ENCODE measurements around the gene FNDC3B. TPM values are rescaled to one million over a fixed set of nuclear protein-coding genes. Genes with fewer than 3 reads are reported as not detected.

Gene FNDC3B
- total and polyA plus RNA-seq, 12 donors = 9.7 to 118 (median 85.0) TPM

DNA sequence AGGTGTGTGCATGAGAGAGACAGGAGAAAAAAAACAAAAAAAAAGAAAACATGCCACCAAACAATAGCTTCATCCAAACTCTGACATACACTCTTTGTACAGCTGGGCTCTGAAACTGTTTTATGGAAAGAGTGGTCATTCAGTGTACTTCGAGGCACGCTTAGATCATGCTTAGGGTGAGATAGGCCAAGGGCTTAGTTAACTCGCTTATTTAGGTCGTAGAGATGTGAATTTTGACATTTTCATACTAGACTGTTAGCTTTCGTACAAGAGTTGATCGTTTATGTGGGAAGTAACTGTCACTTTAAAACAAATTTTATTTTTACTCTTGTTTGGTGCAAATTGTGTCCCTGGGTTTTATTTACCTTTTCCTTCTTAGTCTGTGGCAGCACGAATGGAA, 242.5 kb downstream of the FNDC3B start:
- DNase-seq (no peak), ATAC-seq (no peak)
- TF ChIP-seq, protein P1, sequence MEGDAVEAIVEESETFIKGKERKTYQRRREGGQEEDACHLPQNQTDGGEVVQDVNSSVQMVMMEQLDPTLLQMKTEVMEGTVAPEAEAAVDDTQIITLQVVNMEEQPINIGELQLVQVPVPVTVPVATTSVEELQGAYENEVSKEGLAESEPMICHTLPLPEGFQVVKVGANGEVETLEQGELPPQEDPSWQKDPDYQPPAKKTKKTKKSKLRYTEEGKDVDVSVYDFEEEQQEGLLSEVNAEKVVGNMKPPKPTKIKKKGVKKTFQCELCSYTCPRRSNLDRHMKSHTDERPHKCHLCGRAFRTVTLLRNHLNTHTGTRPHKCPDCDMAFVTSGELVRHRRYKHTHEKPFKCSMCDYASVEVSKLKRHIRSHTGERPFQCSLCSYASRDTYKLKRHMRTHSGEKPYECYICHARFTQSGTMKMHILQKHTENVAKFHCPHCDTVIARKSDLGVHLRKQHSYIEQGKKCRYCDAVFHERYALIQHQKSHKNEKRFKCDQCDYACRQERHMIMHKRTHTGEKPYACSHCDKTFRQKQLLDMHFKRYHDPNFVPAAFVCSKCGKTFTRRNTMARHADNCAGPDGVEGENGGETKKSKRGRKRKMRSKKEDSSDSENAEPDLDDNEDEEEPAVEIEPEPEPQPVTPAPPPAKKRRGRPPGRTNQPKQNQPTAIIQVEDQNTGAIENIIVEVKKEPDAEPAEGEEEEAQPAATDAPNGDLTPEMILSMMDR (IDR thresholded peaks at IDR 0.05) = no peak
- Histone ChIP-seq H3K4me1 (peaks cover 7 to 79% (median 50%) of the 10 kb centered on the region in 9 donors), H3K27me3 (no peaks in the 10 kb centered on the region), H3K9me3 (no peaks in the 10 kb centered on the region), H3K36me3 (peaks cover 0 to 50% (median 0%) of the 10 kb centered on the region in 9 donors), H3K4me3 (no peak overlapping the region), H3K27ac (peak overlapping the region in 4 of 10 donors; percentile 22 to 71 (median 53))
- intact Hi-C loops (cut with DNase I) = loop anchor here in 2 of 10 donors (10.0 kb wide), 2 partner anchors 53 to 237 kb away; no protein-coding TSS in a partner anchor
- WGBS, 2 donors = 86 to 89% methylated on average over 7 of the region's 7 CpGs

DNA sequence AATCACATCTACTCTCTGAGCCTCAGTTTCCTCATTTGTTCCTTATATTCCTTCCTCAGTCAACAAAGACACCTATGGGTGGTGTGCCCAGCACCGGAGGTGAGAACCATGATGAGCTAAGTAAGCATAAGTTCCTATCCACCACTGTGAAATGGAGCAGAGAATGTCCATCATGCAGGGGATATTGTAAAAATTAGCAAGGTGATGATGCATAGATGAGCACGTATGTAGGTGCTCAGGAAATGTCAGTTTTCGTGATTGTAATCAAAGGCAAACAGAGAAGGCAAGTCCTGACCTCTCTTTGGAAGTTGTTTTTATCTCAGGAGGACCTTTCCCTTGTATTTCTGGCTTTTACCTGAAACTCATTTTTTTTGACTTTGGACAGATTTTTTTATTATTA, 243.5 kb downstream of the FNDC3B start:
- no peaks in the 10 kb centered on the region for H3K27me3 ChIP-seq
- DNase-seq = no peak
- H3K4me3 ChIP-seq = no peak overlapping the region
- ATAC-seq = no peak
- H3K9me3 ChIP-seq = no peaks in the 10 kb centered on the region
- 94 to 98% methylated on average over 3 of the region's 3 CpGs for WGBS, 2 donors
- intact Hi-C loops (cut with DNase I) = loop anchor here in 2 of 10 donors (10.0 kb wide), 2 partner anchors 52 to 238 kb away; no protein-coding TSS in a partner anchor
- TF ChIP-seq, protein P1 (IDR thresholded peaks at IDR 0.05) = no peak
- H3K36me3 ChIP-seq = peaks cover 0 to 50% (median 0%) of the 10 kb centered on the region in 9 donors
- H3K4me1 ChIP-seq = peaks cover 7 to 85% (median 59%) of the 10 kb centered on the region in 9 donors
- peak overlapping the region in 1 of 10 donors; percentile 71 for H3K27ac ChIP-seq

DNA sequence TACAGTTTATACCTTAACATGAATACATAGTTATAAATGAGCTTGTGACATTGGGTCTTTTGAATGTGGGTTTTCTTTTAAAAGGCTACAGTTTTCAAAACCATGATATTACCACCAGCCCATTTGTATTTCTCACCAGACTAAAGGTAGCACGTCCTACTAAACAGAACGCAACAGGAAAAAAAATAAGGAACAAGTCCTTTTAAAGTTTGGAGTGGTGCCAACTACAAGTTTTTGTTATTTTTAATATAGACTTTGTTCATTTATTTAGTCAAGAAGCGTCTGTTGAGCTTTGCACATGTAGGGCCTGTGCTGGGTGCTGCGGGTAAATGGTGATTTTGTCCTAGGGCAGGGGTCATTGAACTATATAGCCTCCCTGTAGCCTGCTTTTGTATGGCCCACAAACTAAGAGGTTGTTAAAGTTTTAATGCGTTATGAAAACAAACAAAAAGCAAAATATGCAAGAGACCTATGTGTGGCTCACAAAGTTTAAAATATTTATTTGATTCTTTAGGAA, 244.5 kb downstream of the FNDC3B start:
- TF ChIP-seq, protein P1 (IDR thresholded peaks at IDR 0.05) = no peak
- Histone ChIP-seq H3K9me3 (no peaks in the 10 kb centered on the region), H3K4me1 (peaks cover 13 to 86% (median 63%) of the 10 kb centered on the region in 9 donors), H3K27ac (peak overlapping the region in 2 of 10 donors; percentile 5 to 10), H3K36me3 (peaks cover 0 to 57% (median 0%) of the 10 kb centered on the region in 9 donors), H3K27me3 (no peaks in the 10 kb centered on the region), H3K4me3 (no peak overlapping the region)
- DNase-seq (no peak), ATAC-seq (no peak)
- WGBS, 2 donors = 72 to 78% methylated on average over 5 of the region's 5 CpGs
- intact Hi-C loops (cut with DNase I) = loop anchor here in 2 of 10 donors (10.0 kb wide), 2 partner anchors 51 to 239 kb away; no protein-coding TSS in a partner anchor

DNA sequence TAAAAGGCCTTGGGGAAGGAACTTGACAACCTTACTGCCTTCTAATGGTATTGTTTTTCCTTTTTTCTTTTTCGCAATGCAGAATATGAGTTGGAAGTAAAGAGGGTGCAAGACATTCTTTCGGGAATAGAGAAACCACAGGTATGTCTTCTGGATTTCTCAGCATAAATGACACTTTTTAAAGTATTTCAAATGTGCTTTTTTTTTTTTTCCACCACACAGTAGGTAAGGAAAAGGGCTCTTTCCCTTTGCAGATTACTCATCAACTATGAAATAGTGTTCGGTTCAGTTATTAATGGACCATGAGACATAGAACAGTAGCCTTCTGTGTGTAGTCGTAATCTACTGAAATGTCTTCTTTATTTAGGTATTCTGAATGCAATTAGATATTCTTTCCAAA, 246.5 kb downstream of the FNDC3B start:
- WGBS, 2 donors = 88 to 89% methylated on average over 4 of the region's 4 CpGs
- Histone ChIP-seq H3K36me3 (peaks cover 0 to 75% (median 0%) of the 10 kb centered on the region in 9 donors), H3K27me3 (no peaks in the 10 kb centered on the region), H3K4me3 (no peak overlapping the region), H3K27ac (peak overlapping the region in 8 of 10 donors; percentile 11 to 84 (median 80)), H3K9me3 (no peaks in the 10 kb centered on the region), H3K4me1 (peaks cover 10 to 86% (median 63%) of the 10 kb centered on the region in 9 donors)
- TF ChIP-seq, protein P1 (IDR thresholded peaks at IDR 0.05) = no peak
- ATAC-seq (no peak), DNase-seq (no peak)
- intact Hi-C loops (cut with DNase I) = loop anchor here in 4 of 10 donors (2.0 to 10.0 kb wide), 5 partner anchors 46 to 245 kb away; no protein-coding TSS in a partner anchor

Measured in heart right ventricle (tissue), 16 donors.